Measurements from ENCODE around the gene KCNK4. TPM values are rescaled to one million over a fixed set of nuclear protein-coding genes. Genes with fewer than 3 reads are reported as not detected.

KCNK4 gene
- total RNA-seq, 1 donor from 2014 or later: not detected

- TF ChIP-seq CTCF (IDR thresholded peaks at IDR 0.05): no peak
- H3K27ac ChIP-seq: no peak overlapping the region
- no peak overlapping the region for H3K4me3 ChIP-seq
- H3K9me3 ChIP-seq: no peaks in the 10 kb centered on the region
- H3K27me3 ChIP-seq: no peaks in the 10 kb centered on the region
- peaks cover 4% of the 10 kb centered on the region in 2 donors for H3K4me1 ChIP-seq
- no peak for DNase-seq (ENCODE audit: low spot score in 2 of 2)
- intact Hi-C loops (cut with DNase I): no loop called here
- H3K36me3 ChIP-seq: peaks cover 9 to 18% of the 10 kb centered on the region in 2 donors
Observed at GRCh38 chr11:64324692-64325469, 33.8 kb downstream of the KCNK4 start.

- no peaks in the 10 kb centered on the region for H3K9me3 ChIP-seq
- H3K27ac ChIP-seq: no peak overlapping the region
- peaks cover 3 to 4% of the 10 kb centered on the region in 2 donors for H3K36me3 ChIP-seq
- H3K4me1 ChIP-seq: peaks cover 4% of the 10 kb centered on the region in 2 donors
- no peak for TF ChIP-seq CTCF (IDR thresholded peaks at IDR 0.05)
- H3K4me3 ChIP-seq: no peak overlapping the region
- no peak for DNase-seq (ENCODE audit: low spot score in 2 of 2)
- no peaks in the 10 kb centered on the region for H3K27me3 ChIP-seq
- intact Hi-C loops (cut with DNase I): no loop called here
Observed at GRCh38 chr11:64327375-64327774, 36.3 kb downstream of the KCNK4 start.

GRCh38 chr11:64327993-64328392 is 36.9 kb downstream of the KCNK4 start:
- intact Hi-C loops (cut with DNase I): no loop called here
- H3K27me3 ChIP-seq: no peaks in the 10 kb centered on the region
- DNase-seq (ENCODE audit: low spot score in 2 of 2): no peak
- TF ChIP-seq CTCF (IDR thresholded peaks at IDR 0.05): no peak
- H3K9me3 ChIP-seq: no peaks in the 10 kb centered on the region
- H3K4me1 ChIP-seq: peaks cover 4% of the 10 kb centered on the region in 2 donors
- no peak overlapping the region for H3K27ac ChIP-seq
- no peaks in the 10 kb centered on the region for H3K36me3 ChIP-seq
- no peak overlapping the region for H3K4me3 ChIP-seq

- Histone ChIP-seq H3K27me3 (no peaks in the 10 kb centered on the region), H3K4me1 (peaks cover 4% of the 10 kb centered on the region in 2 donors), H3K36me3 (no peaks in the 10 kb centered on the region), H3K4me3 (no peak overlapping the region), H3K27ac (no peak overlapping the region), H3K9me3 (no peaks in the 10 kb centered on the region)
- intact Hi-C loops (cut with DNase I): no loop called here
- no peak for TF ChIP-seq CTCF (IDR thresholded peaks at IDR 0.05)
- DNase-seq (ENCODE audit: low spot score in 2 of 2): no peak
Observed at GRCh38 chr11:64330888-64331287, 39.8 kb downstream of the KCNK4 start.

GRCh38 chr11:64331569-64332371 is 40.7 kb downstream of the KCNK4 start:
- Histone ChIP-seq H3K27me3 (no peaks in the 10 kb centered on the region), H3K36me3 (no peaks in the 10 kb centered on the region), H3K4me3 (no peak overlapping the region), H3K27ac (no peak overlapping the region), H3K4me1 (peaks cover 4% of the 10 kb centered on the region in 2 donors), H3K9me3 (no peaks in the 10 kb centered on the region)
- TF ChIP-seq CTCF (IDR thresholded peaks at IDR 0.05): peak in 2 of 3 experiments; percentile 13 to 31
- intact Hi-C loops (cut with DNase I): no loop called here
- peak; percentile 48 to 84 for DNase-seq (ENCODE audit: low spot score in 2 of 2)

Data from ascending aorta (tissue), 2 donors.